Small intestine (tissue), 7 donors: ENCODE results near the gene MAL. TPM values are rescaled to one million over a fixed set of nuclear protein-coding genes. Genes with fewer than 3 reads are reported as not detected.

Source experiments
- DNase-seq, 2 donors: peaks; one replicate each; pipeline versions ENCODE4 v3.0.0 to v3.0.0-alpha.2; 2013
- FAIRE-seq: peaks from 2 replicates; lab custom pipeline; 2012; peaks lifted over from hg19 to GRCh38; lab: Jason Lieb, UNC
- H3K27ac ChIP-seq, 3 donors: one replicate each; pipeline ENCODE4 v1.5.1; 2013; ENCODE audit warnings: low read length in 2 of 3, mild to moderate bottlenecking in 2 of 3, control low read depth in 1 of 3, inconsistent platforms in 1 of 3, low read depth in 1 of 3, moderate library complexity in 1 of 3
- H3K27me3 ChIP-seq, 3 donors: one replicate each; pipeline ENCODE4 v1.6.1; 2013; ENCODE audit warnings: low read length in 3 of 3, inconsistent platforms in 1 of 3; ENCODE audit not compliant: control insufficient read depth in 3 of 3, insufficient read depth in 3 of 3
- H3K36me3 ChIP-seq, 3 donors: one replicate each; pipeline ENCODE4 v1.6.1; 2013; ENCODE audit warnings: low read length in 3 of 3, inconsistent platforms in 1 of 3, low read depth in 1 of 3, mild to moderate bottlenecking in 1 of 3, moderate library complexity in 1 of 3; ENCODE audit not compliant: control insufficient read depth in 3 of 3, insufficient read depth in 2 of 3
- H3K4me1 ChIP-seq, 3 donors: one replicate each; pipeline ENCODE4 v1.6.1; 2013; ENCODE audit warnings: low read length in 2 of 3, inconsistent platforms in 1 of 3, low read depth in 1 of 3, mild to moderate bottlenecking in 1 of 3, moderate library complexity in 1 of 3; ENCODE audit not compliant: control insufficient read depth in 3 of 3, insufficient read depth in 2 of 3
- H3K4me3 ChIP-seq, 3 donors: one replicate each; pipeline ENCODE4 v1.5.1; 2013; ENCODE audit warnings: low read length in 3 of 3, control low read depth in 1 of 3, inconsistent platforms in 1 of 3, low read depth in 1 of 3, mild to moderate bottlenecking in 1 of 3, moderate library complexity in 1 of 3
- H3K9me3 ChIP-seq, 2 donors: one replicate each; pipeline ENCODE4 v1.6.1; 2013; ENCODE audit warnings: low read depth in 1 of 2, low read length in 1 of 2; ENCODE audit not compliant: control insufficient read depth in 2 of 2, insufficient read depth in 1 of 2
- WGBS, 3 donors: extraction: QIAGEN DNeasy Blood & Tissue Kit; methylation state at CpG; one replicate each; pipeline ENCODE4 v1.1.7; 2013; 5-methylcytosine and 5-hydroxymethylcytosine counted together
- polyA plus RNA-seq, 4 donors: library from polyadenylated mRNA; stranded (reverse) in 3 of 4; unstranded in 1 of 4; fragments of 200-250 nt in 3 of 4; fragments of 120-200 nt in 1 of 4; gene quantifications; one replicate each; pipeline versions ENCODE4 v1.2.1 to v1.2.3, GENCODE V29; 2013
- donor health status: healthy with polysubstance abuse.
- donor health status: control.
- donor health status: control.
- donor health status: Bipolar disorder and iron deficiency.
- donor health status: healthy.

MAL gene
- polyA plus RNA-seq, 4 donors, result 0.15 to 3.8 (median 1.6) TPM

- Histone ChIP-seq H3K27ac (no peak overlapping the region), H3K36me3 (no peaks in the 10 kb centered on the region), H3K27me3 (peaks cover 0 to 6% (median 0%) of the 10 kb centered on the region in 3 donors), H3K4me3 (no peak overlapping the region), H3K9me3 (no peaks in the 10 kb centered on the region), H3K4me1 (no peaks in the 10 kb centered on the region)
- DNase-seq (no peak), FAIRE-seq (no peak)
- 71 to 92% (median 84%) methylated on average over 1 of the region's 1 CpG for WGBS, 3 donors
Measured at GRCh38 chr2:95061119-95061512, 35.6 kb downstream of the MAL start.

- Histone ChIP-seq H3K27me3 (peaks cover 0 to 6% (median 0%) of the 10 kb centered on the region in 3 donors), H3K36me3 (no peaks in the 10 kb centered on the region), H3K27ac (no peak overlapping the region), H3K4me3 (no peak overlapping the region), H3K9me3 (no peaks in the 10 kb centered on the region), H3K4me1 (no peaks in the 10 kb centered on the region)
- no peak for FAIRE-seq
- WGBS, 3 donors, result 59 to 70% (median 63%) methylated on average over 10 to 11 of the region's 11 CpGs
- DNase-seq, result no peak
Measured at GRCh38 chr2:95061601-95062183, 36.2 kb downstream of the MAL start.

- Histone ChIP-seq H3K4me1 (no peaks in the 10 kb centered on the region), H3K36me3 (no peaks in the 10 kb centered on the region), H3K4me3 (no peak overlapping the region), H3K27me3 (peaks cover 0 to 6% (median 0%) of the 10 kb centered on the region in 3 donors), H3K27ac (no peak overlapping the region), H3K9me3 (no peaks in the 10 kb centered on the region)
- FAIRE-seq (no peak), DNase-seq (no peak)
- 54 to 60% (median 56%) methylated on average over 11 of the region's 11 CpGs for WGBS, 3 donors
Measured at GRCh38 chr2:95062242-95063085, 37.0 kb downstream of the MAL start.

- peaks cover 0 to 6% (median 0%) of the 10 kb centered on the region in 3 donors for H3K27me3 ChIP-seq
- DNase-seq (no peak), FAIRE-seq (no peak)
- H3K4me3 ChIP-seq, result no peak overlapping the region
- no peaks in the 10 kb centered on the region for H3K4me1 ChIP-seq
- no peaks in the 10 kb centered on the region for H3K9me3 ChIP-seq
- H3K27ac ChIP-seq, result no peak overlapping the region
- no peaks in the 10 kb centered on the region for H3K36me3 ChIP-seq
- 70 to 77% (median 75%) methylated on average over 12 of the region's 12 CpGs for WGBS, 3 donors
Measured at GRCh38 chr2:95063086-95063958, 37.8 kb downstream of the MAL start.

- no peak overlapping the region for H3K4me3 ChIP-seq
- no peak for FAIRE-seq
- DNase-seq, result no peak
- H3K27me3 ChIP-seq, result peaks cover 0 to 8% (median 0%) of the 10 kb centered on the region in 3 donors
- no peaks in the 10 kb centered on the region for H3K4me1 ChIP-seq
- WGBS, 3 donors, result 60 to 77% (median 63%) methylated on average over 2 of the region's 2 CpGs
- no peaks in the 10 kb centered on the region for H3K36me3 ChIP-seq
- no peaks in the 10 kb centered on the region for H3K9me3 ChIP-seq
- no peak overlapping the region for H3K27ac ChIP-seq
Measured at GRCh38 chr2:95068256-95068655, 42.7 kb downstream of the MAL start.

GRCh38 chr2:95069465-95069864, 44.0 kb downstream of the MAL start:
- Histone ChIP-seq H3K9me3 (no peaks in the 10 kb centered on the region), H3K27ac (no peak overlapping the region), H3K27me3 (peaks cover 0 to 9% (median 0%) of the 10 kb centered on the region in 3 donors), H3K4me3 (no peak overlapping the region), H3K4me1 (no peaks in the 10 kb centered on the region), H3K36me3 (no peaks in the 10 kb centered on the region)
- FAIRE-seq (no peak), DNase-seq (no peak)
- WGBS, 3 donors, result 61 to 68% (median 62%) methylated on average over 9 of the region's 9 CpGs

GRCh38 chr2:95071856-95072255, 46.3 kb downstream of the MAL start:
- DNase-seq (no peak), FAIRE-seq (no peak)
- Histone ChIP-seq H3K27me3 (peaks cover 0 to 20% (median 0%) of the 10 kb centered on the region in 3 donors), H3K4me3 (no peak overlapping the region), H3K27ac (no peak overlapping the region), H3K36me3 (no peaks in the 10 kb centered on the region), H3K4me1 (no peaks in the 10 kb centered on the region), H3K9me3 (no peaks in the 10 kb centered on the region)
- 60 to 75% (median 61%) methylated on average over 4 of the region's 4 CpGs for WGBS, 3 donors

- FAIRE-seq (no peak), DNase-seq (no peak)
- H3K9me3 ChIP-seq, result no peaks in the 10 kb centered on the region
- WGBS, 3 donors, result 63 to 78% (median 74%) methylated on average over 4 of the region's 4 CpGs
- H3K27ac ChIP-seq, result no peak overlapping the region
- H3K4me3 ChIP-seq, result no peak overlapping the region
- no peaks in the 10 kb centered on the region for H3K36me3 ChIP-seq
- H3K27me3 ChIP-seq, result peaks cover 0 to 21% (median 0%) of the 10 kb centered on the region in 3 donors
- H3K4me1 ChIP-seq, result no peaks in the 10 kb centered on the region
Measured at GRCh38 chr2:95072424-95072823, 46.9 kb downstream of the MAL start.
